C4-2B (cell line): ENCODE results near the gene FAXDC2.

Experiments used
- ZFX ChIP-seq: fragments of 450-650 bp; IDR thresholded peaks from 2 replicates; pipeline ENCODE4 v1.6.1; 2017
- TF ChIP-seq, protein P1 (sequence below): fragments of 450-650 bp; conservative IDR thresholded peaks from 2 replicates; pipeline ENCODE4 v1.5.1; 2017; ENCODE audit warnings: mild to moderate bottlenecking

DNA sequence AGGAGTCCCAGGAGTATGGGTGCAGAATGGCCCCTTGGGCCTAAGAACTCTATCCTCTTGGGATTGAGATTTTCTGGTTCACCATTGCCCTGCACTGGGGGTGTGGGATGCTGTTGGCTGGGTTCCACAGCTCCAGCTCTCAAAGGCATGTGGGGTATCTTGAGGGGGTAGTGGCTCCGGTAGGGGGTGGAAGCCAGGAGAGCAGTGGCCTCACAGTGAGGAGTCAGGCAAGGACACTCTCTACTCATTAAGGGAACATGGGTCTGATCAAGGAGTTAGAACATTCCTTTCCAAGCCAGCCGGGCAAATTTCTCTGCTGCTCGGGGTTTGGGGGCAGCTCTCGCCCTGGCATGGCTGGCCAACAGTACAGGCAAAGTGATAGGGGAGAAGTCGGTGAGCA, 62.2 kb downstream of the FAXDC2 start:
- TF ChIP-seq, protein P1, sequence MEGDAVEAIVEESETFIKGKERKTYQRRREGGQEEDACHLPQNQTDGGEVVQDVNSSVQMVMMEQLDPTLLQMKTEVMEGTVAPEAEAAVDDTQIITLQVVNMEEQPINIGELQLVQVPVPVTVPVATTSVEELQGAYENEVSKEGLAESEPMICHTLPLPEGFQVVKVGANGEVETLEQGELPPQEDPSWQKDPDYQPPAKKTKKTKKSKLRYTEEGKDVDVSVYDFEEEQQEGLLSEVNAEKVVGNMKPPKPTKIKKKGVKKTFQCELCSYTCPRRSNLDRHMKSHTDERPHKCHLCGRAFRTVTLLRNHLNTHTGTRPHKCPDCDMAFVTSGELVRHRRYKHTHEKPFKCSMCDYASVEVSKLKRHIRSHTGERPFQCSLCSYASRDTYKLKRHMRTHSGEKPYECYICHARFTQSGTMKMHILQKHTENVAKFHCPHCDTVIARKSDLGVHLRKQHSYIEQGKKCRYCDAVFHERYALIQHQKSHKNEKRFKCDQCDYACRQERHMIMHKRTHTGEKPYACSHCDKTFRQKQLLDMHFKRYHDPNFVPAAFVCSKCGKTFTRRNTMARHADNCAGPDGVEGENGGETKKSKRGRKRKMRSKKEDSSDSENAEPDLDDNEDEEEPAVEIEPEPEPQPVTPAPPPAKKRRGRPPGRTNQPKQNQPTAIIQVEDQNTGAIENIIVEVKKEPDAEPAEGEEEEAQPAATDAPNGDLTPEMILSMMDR: no peak
- no peak for TF ChIP-seq ZFX
